Brain pericyte (primary cell): Measurements from ENCODE around the gene SHISA6.
"Not testable (repeated sequence)": the region's sequence is repeated elsewhere in the genome, so short reads cannot be mapped to it uniquely, and the experiment has no call there.

Experiments
- DNase-seq: peaks from one replicate; pipeline ENCODE4 v3.0.0-alpha.2; 2012; ENCODE audit warnings: low read depth, low spot score

SHISA6 gene

DNA sequence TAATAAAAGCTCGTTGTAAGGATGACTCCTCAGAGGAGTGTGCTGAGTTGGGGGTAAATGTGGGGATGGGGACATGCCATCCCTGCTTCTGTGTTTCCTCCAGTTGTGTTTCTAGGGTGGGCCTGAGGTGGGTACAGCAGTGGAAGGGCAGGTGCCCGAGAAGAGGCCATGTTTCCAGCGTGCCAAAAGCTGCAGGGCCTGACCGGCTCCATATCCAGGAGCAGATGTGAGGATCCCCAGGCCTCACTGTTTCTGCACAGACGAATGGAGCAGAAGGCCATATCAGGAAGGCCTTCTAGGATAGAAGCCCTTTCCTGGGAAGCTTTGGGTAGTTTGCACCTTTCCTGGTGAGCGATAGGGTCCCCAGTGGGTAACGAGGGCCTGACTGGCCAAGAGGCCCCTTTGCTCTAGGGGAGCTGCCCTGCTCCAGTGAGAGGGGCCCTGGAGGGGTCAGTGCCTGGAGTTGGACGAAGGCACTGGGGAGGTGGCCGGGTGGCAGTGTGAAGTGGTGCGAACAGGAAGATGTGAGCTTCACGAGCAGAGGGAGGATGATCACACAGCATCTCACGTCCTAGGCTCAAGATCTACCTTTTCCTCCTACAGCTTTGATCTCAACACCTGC lies 62.9 kb downstream of the SHISA6 start:
- DNase-seq = no peak

GRCh38 chr17:11304568-11304967 lies 63.6 kb downstream of the SHISA6 start:
- DNase-seq = no peak

DNA sequence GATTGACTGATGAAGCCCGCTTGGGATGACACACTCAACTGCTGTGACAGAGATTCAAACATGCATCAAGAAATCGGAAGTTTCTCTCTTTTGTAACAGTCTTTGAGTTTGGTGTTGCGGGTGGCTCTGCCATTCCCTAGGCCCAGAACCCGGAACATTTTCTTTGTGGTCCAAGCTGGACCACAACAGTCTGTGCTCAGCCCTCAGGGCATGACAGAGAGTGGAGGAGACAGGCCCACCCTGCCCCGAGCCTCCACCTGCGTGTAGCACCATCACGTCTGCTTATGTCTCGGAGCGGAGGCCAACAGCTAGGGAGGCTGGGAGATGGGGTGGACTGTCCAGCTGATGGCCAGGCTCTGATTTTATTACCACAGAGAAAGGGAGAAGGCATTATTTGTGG lies 64.5 kb downstream of the SHISA6 start:
- DNase-seq = no peak

- DNase-seq = no peak
Measured at GRCh38 chr17:11308531-11308930, 67.5 kb downstream of the SHISA6 start.

DNA sequence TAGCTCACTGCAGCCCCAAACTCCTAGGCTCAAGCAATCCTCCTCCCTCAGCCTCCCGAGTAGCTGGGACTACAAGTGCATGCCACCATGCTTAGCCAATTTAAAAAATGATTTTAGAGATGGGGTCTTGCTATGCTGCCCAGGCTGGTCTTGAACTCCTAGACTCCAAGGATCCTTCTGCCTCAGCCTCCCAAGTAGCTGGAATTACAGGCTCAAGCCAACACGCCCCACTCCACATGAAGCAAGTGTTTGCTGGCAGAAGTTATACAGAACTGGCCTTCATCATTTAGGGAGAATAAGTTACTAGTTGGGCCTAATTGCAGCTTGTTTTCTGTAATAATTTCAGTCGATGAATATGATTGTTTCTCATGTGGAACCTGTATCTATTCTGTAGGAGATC lies 68.0 kb downstream of the SHISA6 start:
- DNase-seq = no peak

- DNase-seq = no peak
Measured at GRCh38 chr17:11309850-11310249, 68.8 kb downstream of the SHISA6 start.

DNA sequence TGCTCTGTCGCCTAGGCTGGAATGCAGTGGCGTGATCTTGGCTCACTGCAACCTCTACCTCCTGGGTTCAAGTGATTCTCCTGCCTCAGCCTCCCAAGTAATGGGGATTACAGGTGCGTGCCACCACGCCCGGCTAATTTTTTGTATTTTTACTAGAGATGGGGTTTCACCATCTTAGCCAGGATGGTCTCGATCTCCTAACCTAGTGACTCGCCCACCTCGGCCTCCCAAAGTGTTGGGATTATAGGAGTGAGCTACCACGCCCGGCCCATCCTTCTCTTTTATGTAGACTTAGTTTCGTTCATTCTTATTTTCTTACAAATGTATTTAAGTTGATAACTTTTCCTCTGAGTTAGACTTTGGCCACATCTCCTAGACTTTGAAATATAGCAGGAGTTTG lies 75.4 kb downstream of the SHISA6 start:
- DNase-seq = not testable (repeated sequence)

- no peak for DNase-seq
Measured at GRCh38 chr17:11318207-11318606, 77.2 kb downstream of the SHISA6 start.

GRCh38 chr17:11319894-11320293 lies 78.9 kb downstream of the SHISA6 start:
- DNase-seq = no peak

- no peak for DNase-seq
Measured at GRCh38 chr17:11324021-11324420, 83.0 kb downstream of the SHISA6 start.

DNA sequence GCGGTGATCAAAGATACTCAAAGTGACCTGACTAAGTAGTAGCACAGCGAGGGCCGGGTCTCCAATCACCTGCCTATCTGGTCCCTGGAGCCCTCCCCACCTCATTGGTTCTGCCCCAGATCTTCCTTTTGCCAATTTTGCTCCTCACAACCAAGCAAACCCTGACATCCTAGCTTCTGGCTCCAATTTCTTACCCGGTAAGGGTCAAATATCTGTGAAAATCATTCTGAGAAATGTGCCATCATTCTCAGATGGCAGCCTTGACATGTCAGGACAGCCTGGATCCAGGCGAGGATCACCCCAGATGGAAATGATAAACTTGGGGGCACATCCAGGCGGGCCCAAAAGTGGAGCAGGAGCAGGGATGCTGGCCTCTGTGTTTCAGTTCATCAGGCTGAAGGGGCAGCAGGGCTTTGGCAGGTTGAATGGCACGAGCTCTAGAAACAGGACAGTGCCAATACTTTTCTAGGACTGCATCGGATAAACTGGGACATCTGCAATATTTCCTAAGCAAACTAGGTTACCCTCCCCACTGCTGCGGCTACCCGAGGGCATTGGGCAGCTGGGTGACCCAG lies 83.9 kb downstream of the SHISA6 start:
- no peak for DNase-seq

DNA sequence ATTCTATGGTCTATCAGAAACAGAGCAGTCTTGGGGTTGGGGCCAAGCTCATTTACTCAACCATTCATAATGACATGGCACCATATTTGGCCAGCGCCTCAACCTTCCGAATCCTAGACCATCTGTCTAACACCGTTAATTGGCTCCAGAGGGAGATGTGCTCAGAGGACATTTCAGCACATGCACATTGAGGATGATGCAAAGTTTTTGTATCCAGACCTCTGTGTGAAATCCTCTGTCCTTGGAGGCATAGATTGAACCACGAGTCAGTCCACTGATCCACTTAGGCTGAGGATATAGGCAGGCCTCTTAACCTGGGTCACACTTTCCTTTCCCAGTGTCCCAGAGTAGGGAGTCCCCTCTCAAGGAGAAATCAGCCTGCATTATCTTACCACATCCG lies 85.5 kb downstream of the SHISA6 start:
- no peak for DNase-seq

- no peak for DNase-seq
Measured at GRCh38 chr17:11328770-11329169, 87.8 kb downstream of the SHISA6 start.

GRCh38 chr17:11330006-11330405 lies 89.0 kb downstream of the SHISA6 start:
- DNase-seq = no peak

- peak; percentile 80 for DNase-seq
Measured at GRCh38 chr17:11330826-11331225, 89.8 kb downstream of the SHISA6 start.

GRCh38 chr17:11331547-11332513 lies 90.8 kb downstream of the SHISA6 start:
- no peak for DNase-seq

DNA sequence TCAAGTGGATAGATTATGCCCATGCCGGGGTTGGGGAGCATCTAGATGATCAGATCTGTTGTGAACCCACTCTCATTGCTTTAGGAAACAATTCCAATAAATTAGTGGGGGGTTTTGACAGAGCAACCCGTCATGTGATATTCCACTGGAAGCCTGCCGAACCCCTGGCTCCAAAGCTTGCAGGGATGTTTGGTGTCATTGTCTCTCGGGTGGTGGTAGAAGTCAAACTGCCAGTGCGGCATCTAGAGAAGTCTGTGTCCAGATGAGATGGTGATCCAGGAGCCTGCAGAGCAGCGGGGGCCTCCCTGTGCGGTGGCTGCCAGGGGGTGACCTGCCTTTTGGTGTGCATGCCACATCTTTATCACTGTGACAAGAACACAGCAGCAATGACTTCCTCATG lies 91.7 kb downstream of the SHISA6 start:
- no peak for DNase-seq

GRCh38 chr17:11334493-11334892 lies 93.5 kb downstream of the SHISA6 start:
- DNase-seq = no peak

DNA sequence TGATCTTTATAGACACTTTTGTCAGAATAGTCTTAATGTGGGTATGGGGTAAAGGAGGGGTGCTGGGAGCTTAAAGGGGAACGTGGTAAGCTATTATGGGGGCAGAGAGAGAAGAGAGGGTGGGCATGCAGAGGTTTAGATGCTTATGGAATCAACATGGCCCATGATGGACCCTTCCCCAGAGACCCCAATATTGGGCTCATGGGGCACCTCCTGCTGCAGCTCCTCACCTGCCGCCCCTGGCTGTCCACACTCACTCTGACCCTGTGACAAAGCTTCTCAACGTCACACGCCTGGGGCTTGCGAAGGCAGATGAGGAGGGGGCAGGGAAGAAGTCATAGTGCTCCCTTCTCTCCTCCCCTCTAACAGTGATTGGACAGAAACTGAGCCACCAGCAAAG lies 95.3 kb downstream of the SHISA6 start:
- DNase-seq = no peak

DNA sequence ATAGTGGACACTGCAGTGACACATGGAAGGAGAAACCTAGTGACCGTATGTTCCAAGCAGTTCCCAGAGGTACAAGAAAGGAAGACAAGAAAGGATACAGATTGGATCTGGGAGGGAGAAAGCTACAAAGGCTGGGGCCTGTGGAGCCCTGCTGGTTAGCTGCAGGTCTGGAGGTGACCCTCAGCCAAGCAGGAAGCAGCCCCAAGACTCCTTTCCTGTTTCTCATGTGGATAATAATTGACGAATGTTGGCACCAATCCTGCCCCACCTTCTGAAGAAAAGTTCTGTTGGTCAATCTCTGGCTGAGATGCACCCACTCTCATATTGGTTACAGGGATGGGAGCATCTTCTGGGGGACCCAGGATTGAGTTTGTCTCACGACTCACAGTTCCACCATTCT lies 99.8 kb downstream of the SHISA6 start:
- no peak for DNase-seq

DNA sequence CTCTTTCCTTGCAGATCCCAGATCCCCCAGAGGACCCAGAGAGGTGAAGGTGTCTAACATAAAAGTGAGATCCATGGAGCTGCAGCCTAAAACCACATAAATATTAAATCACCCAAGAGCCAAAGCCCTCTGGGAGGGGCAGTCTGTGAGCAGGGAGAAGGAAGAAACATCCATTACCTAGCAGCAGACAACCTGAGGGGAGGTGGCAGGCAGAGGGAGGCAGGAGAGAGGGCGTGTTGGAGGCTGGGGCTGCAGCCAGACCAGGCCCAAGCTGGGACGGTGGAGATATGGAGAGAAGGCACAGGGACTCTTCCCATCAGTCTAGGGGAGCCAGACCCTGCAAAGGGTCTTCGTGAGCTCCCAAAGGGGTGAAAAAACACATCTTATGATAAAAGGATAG lies 101.1 kb downstream of the SHISA6 start:
- no peak for DNase-seq

GRCh38 chr17:11349106-11349505 lies 108.1 kb downstream of the SHISA6 start:
- no peak for DNase-seq

GRCh38 chr17:11351479-11351878 lies 110.5 kb downstream of the SHISA6 start:
- no peak for DNase-seq
